ENCODE results near the gene FOXQ1. TPM values are rescaled to one million over a fixed set of nuclear protein-coding genes. Genes with fewer than 3 reads are reported as not detected.
A peak's percentile ranks its signal among the peaks of the same experiment; 100 is the strongest.

The FOXQ1 gene
- total RNA-seq, 1 experiment from 2014 or later: 55.8 TPM

DNA sequence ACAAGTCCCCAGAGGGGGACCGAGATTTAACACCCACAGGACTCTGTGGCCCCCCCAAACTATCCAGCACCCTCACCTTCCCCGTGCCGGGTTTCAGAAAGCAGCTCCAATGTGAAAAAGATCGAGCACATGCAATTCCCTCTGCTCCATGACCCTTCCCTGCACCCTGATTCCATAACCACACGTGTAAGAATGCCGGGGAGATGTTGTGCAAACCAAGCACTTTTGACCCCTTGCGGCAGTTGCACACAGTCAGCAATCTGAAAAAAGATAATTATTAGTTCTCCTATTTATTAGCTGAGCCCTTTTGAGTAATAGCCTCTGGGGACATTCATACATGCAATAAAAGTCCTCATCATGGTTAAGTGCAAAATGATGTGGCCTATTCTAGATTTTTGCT lies 13.0 kb downstream of the FOXQ1 start:
- Histone ChIP-seq H3F3A (ENCODE audit: insufficient read depth, low read depth) (peaks cover 53% of the 10 kb centered on the region), H3K27ac (peak overlapping the region; percentile 100), H3K9me3 (ENCODE audit: insufficient read depth, low read depth) (0 out of 2 replicates have a peak, but pooled peaks cover 3% of the 10 kb centered on the region), H3K27me3 (ENCODE audit: insufficient read depth, low read depth) (no peaks in the 10 kb centered on the region), H3K79me2 (ENCODE audit: low read depth) (0 out of 2 replicates have a peak, but pooled peaks cover 7% of the 10 kb centered on the region), H3K9me2 (ENCODE audit: insufficient read depth) (no peaks in the 10 kb centered on the region), H2AFZ (no peak overlapping the region), H3K4me1 (replicated peaks; ENCODE audit: insufficient read depth) (peaks cover 80% of the 10 kb centered on the region), H3K4me3 (peak overlapping the region; percentile 31; the same call in 1 of the 2 replicates), H4K20me1 (ENCODE audit: insufficient read depth) (no peaks in the 10 kb centered on the region), H3K36me3 (ENCODE audit: low read depth) (no peaks in the 10 kb centered on the region), H3K4me2 (peak overlapping the region; percentile 74)
- ChIA-PET POLR2A (ENCODE audit: unreplicated experiment) (interaction anchor here (0.5 to 1.7 kb wide), 7 partner anchors 9 to 1080 kb away, joined by 3 to 25 read pairs (median 9); partner anchors contain the start of gene FOXQ1), CTCF (interaction anchor here (0.8 to 1.0 kb wide), 3 partner anchors 9 to 14 kb away, joined by 3 to 5 read pairs (median 4); partner anchors contain the start of gene FOXQ1)
- peak; percentile 42 to 78 for DNase-seq
- no peak for TF ChIP-seq EZH2 (IDR thresholded peaks at IDR 0.05; ENCODE audit: low read depth)
- TF ChIP-seq, protein P1, sequence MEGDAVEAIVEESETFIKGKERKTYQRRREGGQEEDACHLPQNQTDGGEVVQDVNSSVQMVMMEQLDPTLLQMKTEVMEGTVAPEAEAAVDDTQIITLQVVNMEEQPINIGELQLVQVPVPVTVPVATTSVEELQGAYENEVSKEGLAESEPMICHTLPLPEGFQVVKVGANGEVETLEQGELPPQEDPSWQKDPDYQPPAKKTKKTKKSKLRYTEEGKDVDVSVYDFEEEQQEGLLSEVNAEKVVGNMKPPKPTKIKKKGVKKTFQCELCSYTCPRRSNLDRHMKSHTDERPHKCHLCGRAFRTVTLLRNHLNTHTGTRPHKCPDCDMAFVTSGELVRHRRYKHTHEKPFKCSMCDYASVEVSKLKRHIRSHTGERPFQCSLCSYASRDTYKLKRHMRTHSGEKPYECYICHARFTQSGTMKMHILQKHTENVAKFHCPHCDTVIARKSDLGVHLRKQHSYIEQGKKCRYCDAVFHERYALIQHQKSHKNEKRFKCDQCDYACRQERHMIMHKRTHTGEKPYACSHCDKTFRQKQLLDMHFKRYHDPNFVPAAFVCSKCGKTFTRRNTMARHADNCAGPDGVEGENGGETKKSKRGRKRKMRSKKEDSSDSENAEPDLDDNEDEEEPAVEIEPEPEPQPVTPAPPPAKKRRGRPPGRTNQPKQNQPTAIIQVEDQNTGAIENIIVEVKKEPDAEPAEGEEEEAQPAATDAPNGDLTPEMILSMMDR (conservative IDR thresholded peaks at IDR 0.05): no peak
- TSS peak; percentile 82 for BruUV-seq (replicated peaks)
- intact Hi-C loops (cut with micrococcal nuclease; ENCODE audit: unreplicated experiment): loop anchor here (2.0 kb wide), 2 partner anchors 38 to 74 kb away; no protein-coding TSS in a partner anchor

GRCh38 chr6:1325461-1326309 lies 13.8 kb downstream of the FOXQ1 start:
- H3K9me2 ChIP-seq (ENCODE audit: insufficient read depth): no peaks in the 10 kb centered on the region
- POLR2A ChIA-PET (ENCODE audit: unreplicated experiment): interaction anchor here (0.5 to 1.7 kb wide), 10 partner anchors 9 to 1743 kb away, joined by 3 to 25 read pairs (median 5); partner anchors contain the start of genes FOXQ1 and RIPK1
- H4K20me1 ChIP-seq (ENCODE audit: insufficient read depth): no peaks in the 10 kb centered on the region
- intact Hi-C loops (cut with micrococcal nuclease; ENCODE audit: unreplicated experiment): loop anchor here (1.0 to 2.0 kb wide), 3 partner anchors 9 to 75 kb away; no protein-coding TSS in a partner anchor
- H3K4me2 ChIP-seq: peak overlapping the region; percentile 74
- H3K27me3 ChIP-seq (ENCODE audit: insufficient read depth, low read depth): no peaks in the 10 kb centered on the region
- CTCF ChIA-PET: interaction anchor here (0.6 to 1.0 kb wide), 4 partner anchors 10 to 14 kb away, joined by 3 to 5 read pairs (median 4); partner anchors contain the start of gene FOXQ1
- no TSS peak for BruUV-seq (replicated peaks)
- H3K4me1 ChIP-seq (replicated peaks; ENCODE audit: insufficient read depth): peaks cover 80% of the 10 kb centered on the region
- 0 out of 2 replicates have a peak, but pooled peaks cover 3% of the 10 kb centered on the region for H3K9me3 ChIP-seq (ENCODE audit: insufficient read depth, low read depth)
- 0 out of 2 replicates have a peak, but pooled peaks cover 7% of the 10 kb centered on the region for H3K79me2 ChIP-seq (ENCODE audit: low read depth)
- H3K27ac ChIP-seq: peak overlapping the region; percentile 100
- peaks cover 53% of the 10 kb centered on the region for H3F3A ChIP-seq (ENCODE audit: insufficient read depth, low read depth)
- TF ChIP-seq EZH2 (IDR thresholded peaks at IDR 0.05; ENCODE audit: low read depth): no peak
- TF ChIP-seq, protein P1 (conservative IDR thresholded peaks at IDR 0.05): no peak
- H3K4me3 ChIP-seq: peak overlapping the region; percentile 31; the same call in 1 of the 2 replicates
- no peaks in the 10 kb centered on the region for H3K36me3 ChIP-seq (ENCODE audit: low read depth)
- H2AFZ ChIP-seq: no peak overlapping the region
- peak; percentile 91 to 98 for DNase-seq

GRCh38 chr6:1326535-1327121 lies 14.7 kb downstream of the FOXQ1 start:
- POLR2A ChIA-PET (ENCODE audit: unreplicated experiment): interaction anchor here (0.5 to 1.6 kb wide), 2 partner anchors 10 to 12 kb away, joined by 3 read pairs; no protein-coding TSS in a partner anchor
- Histone ChIP-seq H3K4me2 (peak overlapping the region; percentile 49), H3K4me1 (replicated peaks; ENCODE audit: insufficient read depth) (peaks cover 72% of the 10 kb centered on the region), H3K79me2 (ENCODE audit: low read depth) (0 out of 2 replicates have a peak, but pooled peaks cover 7% of the 10 kb centered on the region), H3K36me3 (ENCODE audit: low read depth) (no peaks in the 10 kb centered on the region), H3K9me3 (ENCODE audit: insufficient read depth, low read depth) (0 out of 2 replicates have a peak, but pooled peaks cover 3% of the 10 kb centered on the region), H3K4me3 (no peak overlapping the region), H3K27ac (peak overlapping the region; percentile 100), H3K9me2 (ENCODE audit: insufficient read depth) (no peaks in the 10 kb centered on the region), H4K20me1 (ENCODE audit: insufficient read depth) (no peaks in the 10 kb centered on the region), H3K27me3 (ENCODE audit: insufficient read depth, low read depth) (no peaks in the 10 kb centered on the region), H3F3A (ENCODE audit: insufficient read depth, low read depth) (peaks cover 47% of the 10 kb centered on the region), H2AFZ (no peak overlapping the region)
- no peak for DNase-seq
- BruUV-seq (replicated peaks): no TSS peak
- intact Hi-C loops (cut with micrococcal nuclease; ENCODE audit: unreplicated experiment): loop anchor here (1.0 kb wide), 1 partner anchor 8 kb away; no protein-coding TSS in a partner anchor
- CTCF ChIA-PET: interaction anchor here (0.6 kb wide), 1 partner anchor 11 kb away, joined by 3 read pairs; no protein-coding TSS in a partner anchor
- TF ChIP-seq, protein P1 (conservative IDR thresholded peaks at IDR 0.05): no peak
- TF ChIP-seq EZH2 (IDR thresholded peaks at IDR 0.05; ENCODE audit: low read depth): no peak

All from PC-9 (cell line).